ENCODE results near the gene SERPINA4. TPM values are rescaled to one million over a fixed set of nuclear protein-coding genes. Genes with fewer than 3 reads are reported as not detected.

Gene SERPINA4
- total RNA-seq, 1 experiment from 2014 or later = 0.17 TPM

- no peak overlapping the region for H3K9ac ChIP-seq (ENCODE audit: low read length)
- ChIA-PET POLR2A (no interaction called here), RAD21 (ENCODE audit: low non-redundant PET in 1 of 2, low total read pairs in 2 of 2, uncharacterized antibody in 2 of 2, unreplicated experiment in 2 of 2) (no interaction called here), CTCF (no interaction called here)
- no peak overlapping the region for H3K27ac ChIP-seq (ENCODE audit: low read depth, low read length)
- H3K4me2 ChIP-seq (ENCODE audit: low read length) = no peak overlapping the region
- H3K36me3 ChIP-seq (ENCODE audit: control insufficient read depth in 1 of 2, insufficient read depth in 2 of 2, low read length in 2 of 2) = no peaks in the 10 kb centered on the region
- no peak overlapping the region for H2AFZ ChIP-seq (ENCODE audit: low read depth, low read length, poor library complexity, severe bottlenecking)
- ATAC-seq = no peak
- TF ChIP-seq CEBPB (IDR thresholded peaks at IDR 0.05; ENCODE audit: low read depth) (no peak), CBX3 (IDR thresholded peaks at IDR 0.05; ENCODE audit: low read depth) (peak; percentile 88), REST (IDR thresholded peaks at IDR 0.05; ENCODE audit: low read depth) (no peak), MAX (IDR thresholded peaks at IDR 0.05) (no peak)
- no peaks in the 10 kb centered on the region for H3K79me2 ChIP-seq (ENCODE audit: insufficient read depth, low read length)
- H3K9me3 ChIP-seq (ENCODE audit: control insufficient read depth in 1 of 2, insufficient read depth in 1 of 2, low read depth in 1 of 2, low read length in 2 of 2) = peaks cover 3 to 10% of the 10 kb centered on the region in 2 experiments; a peak in 2 of 4 replicates
- intact Hi-C loops (cut with micrococcal nuclease) = no loop called here
- no peak overlapping the region for H3K4me3 ChIP-seq (replicated peaks in 1 of 2; ENCODE audit: low read depth in 1 of 2, low read length in 2 of 2)
- peaks cover 0 to 2% of the 10 kb centered on the region in 2 experiments; a peak in 2 of 4 replicates for H3K4me1 ChIP-seq (ENCODE audit: control insufficient read depth in 1 of 2, insufficient read depth in 2 of 2, low read length in 2 of 2)
- H3K27me3 ChIP-seq (ENCODE audit: insufficient read depth, low read length) = no peaks in the 10 kb centered on the region
- no peak for DNase-seq (ENCODE audit: low read depth, low spot score)
- no TSS peak for BruUV-seq (replicated peaks)
- H4K20me1 ChIP-seq (ENCODE audit: insufficient read depth) = no peaks in the 10 kb centered on the region
- no peaks in the 10 kb centered on the region for H3K9me2 ChIP-seq (ENCODE audit: insufficient read depth)
Observed at GRCh38 chr14:94617988-94618822, 57.0 kb downstream of the SERPINA4 start.

- H3K9me3 ChIP-seq (ENCODE audit: control insufficient read depth in 1 of 2, insufficient read depth in 1 of 2, low read depth in 1 of 2, low read length in 2 of 2) = peaks cover 3 to 10% of the 10 kb centered on the region in 2 experiments; a peak in 2 of 4 replicates
- ChIA-PET CTCF (no interaction called here), RAD21 (ENCODE audit: low non-redundant PET in 1 of 2, low total read pairs in 2 of 2, uncharacterized antibody in 2 of 2, unreplicated experiment in 2 of 2) (no interaction called here), POLR2A (no interaction called here)
- no peaks in the 10 kb centered on the region for H3K36me3 ChIP-seq (ENCODE audit: control insufficient read depth in 1 of 2, insufficient read depth in 2 of 2, low read length in 2 of 2)
- H3K9ac ChIP-seq (ENCODE audit: low read length) = no peak overlapping the region
- H3K4me3 ChIP-seq (replicated peaks in 1 of 2; ENCODE audit: low read depth in 1 of 2, low read length in 2 of 2) = no peak overlapping the region
- H3K27me3 ChIP-seq (ENCODE audit: insufficient read depth, low read length) = peaks cover 2% of the 10 kb centered on the region; the same call in 1 of the 2 replicates
- no peak overlapping the region for H2AFZ ChIP-seq (ENCODE audit: low read depth, low read length, poor library complexity, severe bottlenecking)
- no peak for DNase-seq (ENCODE audit: low read depth, low spot score)
- H3K79me2 ChIP-seq (ENCODE audit: insufficient read depth, low read length) = no peaks in the 10 kb centered on the region
- H3K4me2 ChIP-seq (ENCODE audit: low read length) = no peak overlapping the region
- no peaks in the 10 kb centered on the region for H4K20me1 ChIP-seq (ENCODE audit: insufficient read depth)
- H3K9me2 ChIP-seq (ENCODE audit: insufficient read depth) = no peaks in the 10 kb centered on the region
- no peak for ATAC-seq
- no peaks in the 10 kb centered on the region for H3K4me1 ChIP-seq (ENCODE audit: control insufficient read depth in 1 of 2, insufficient read depth in 2 of 2, low read length in 2 of 2)
- intact Hi-C loops (cut with micrococcal nuclease) = no loop called here
- no TSS peak for BruUV-seq (replicated peaks)
- no peak overlapping the region for H3K27ac ChIP-seq (ENCODE audit: low read depth, low read length)
- no peak for TF ChIP-seq EZH2phosphoT487 (IDR thresholded peaks at IDR 0.05; ENCODE audit: borderline replicate concordance)
- no peak for TF ChIP-seq TCF7L2 (IDR thresholded peaks at IDR 0.05; ENCODE audit: borderline replicate concordance, extremely low read depth, insufficient read depth, insufficient read length)
- no peak for TF ChIP-seq ZFX (IDR thresholded peaks at IDR 0.05)
- TF ChIP-seq YY1 (IDR thresholded peaks at IDR 0.05; ENCODE audit: extremely low read depth, insufficient replicate concordance, low read depth, low read length) = no peak
- no peak for TF ChIP-seq CTCF (IDR thresholded peaks at IDR 0.05 in 2 of 3, conservative IDR thresholded peaks at IDR 0.05 in 1 of 3; ENCODE audit: borderline replicate concordance in 1 of 3, insufficient read depth in 1 of 3, low read depth in 2 of 3, low read length in 2 of 3)
- no peak for TF ChIP-seq RAD21 (IDR thresholded peaks at IDR 0.05; ENCODE audit: low read depth)
- TF ChIP-seq SIN3A (IDR thresholded peaks at IDR 0.05; ENCODE audit: low read depth) = no peak
- no peak for TF ChIP-seq FOSL1 (IDR thresholded peaks at IDR 0.05; ENCODE audit: low read depth)
Observed at GRCh38 chr14:94619297-94619696, 58.1 kb downstream of the SERPINA4 start.

All from HCT116 (cell line).